T-helper 9 cell (primary cell): ENCODE results near the gene UBQLNL.

Experiments
- DNase-seq: peaks from one replicate; pipeline ENCODE4 v3.0.0-alpha.2; 2020

UBQLNL gene

DNA sequence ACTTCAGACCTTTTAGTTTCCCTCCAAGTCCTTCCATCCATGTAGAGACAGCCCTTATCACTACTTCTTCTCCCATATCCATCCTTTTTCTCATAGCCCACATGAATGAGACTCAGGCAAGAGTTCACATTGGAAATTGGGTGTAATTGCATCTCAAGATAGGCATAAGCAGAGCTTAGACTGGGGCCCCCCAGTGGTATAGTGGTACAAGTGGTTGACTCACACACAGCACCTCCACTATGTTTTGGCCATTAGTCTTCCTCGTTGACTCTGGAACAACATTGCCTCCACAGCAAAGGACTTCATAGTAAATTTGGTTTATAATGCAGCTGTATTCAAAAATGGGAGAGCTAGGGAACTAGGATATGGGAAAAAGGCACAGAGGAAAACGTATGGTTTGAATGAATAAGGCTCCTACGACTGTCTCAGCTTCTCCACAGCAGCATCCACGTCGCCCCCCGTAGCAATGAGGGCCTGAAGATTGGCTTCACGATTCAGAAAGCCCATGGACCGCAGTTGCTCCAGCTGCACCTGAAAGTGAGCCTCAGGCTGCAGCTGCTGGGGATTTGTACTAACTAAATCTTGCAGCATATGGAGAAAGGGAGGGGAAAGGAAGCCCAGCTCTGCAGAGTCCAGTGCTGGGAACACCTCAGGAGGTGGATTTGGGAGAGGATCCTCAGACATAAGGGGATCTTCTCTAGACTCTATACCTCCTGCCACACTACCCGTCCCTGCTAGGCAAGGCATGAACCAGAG is 9.1 kb downstream of the UBQLNL start:
- no peak for DNase-seq

GRCh38 chr11:5505363-5506048 is 11.0 kb downstream of the UBQLNL start:
- no peak for DNase-seq

- DNase-seq, result no peak
Measured at GRCh38 chr11:5504403-5504921, 12.0 kb downstream of the UBQLNL start.

- no peak for DNase-seq
Measured at GRCh38 chr11:5500393-5500801, 16.1 kb downstream of the UBQLNL start.

- DNase-seq, result no peak
Measured at GRCh38 chr11:5499671-5500070, 16.8 kb downstream of the UBQLNL start.

GRCh38 chr11:5489576-5490357 is 26.7 kb downstream of the UBQLNL start:
- no peak for DNase-seq

GRCh38 chr11:5488798-5489399 is 27.6 kb downstream of the UBQLNL start:
- DNase-seq, result no peak

- no peak for DNase-seq
Measured at GRCh38 chr11:5488385-5488784, 28.1 kb downstream of the UBQLNL start, which contains the start of gene OR52D1. OR52D1 (plus strand) TSS chr11:5488685; CDS start chr11:5488707, 22 bp downstream.

GRCh38 chr11:5486421-5486820 is 30.1 kb downstream of the UBQLNL start:
- DNase-seq, result no peak

DNA sequence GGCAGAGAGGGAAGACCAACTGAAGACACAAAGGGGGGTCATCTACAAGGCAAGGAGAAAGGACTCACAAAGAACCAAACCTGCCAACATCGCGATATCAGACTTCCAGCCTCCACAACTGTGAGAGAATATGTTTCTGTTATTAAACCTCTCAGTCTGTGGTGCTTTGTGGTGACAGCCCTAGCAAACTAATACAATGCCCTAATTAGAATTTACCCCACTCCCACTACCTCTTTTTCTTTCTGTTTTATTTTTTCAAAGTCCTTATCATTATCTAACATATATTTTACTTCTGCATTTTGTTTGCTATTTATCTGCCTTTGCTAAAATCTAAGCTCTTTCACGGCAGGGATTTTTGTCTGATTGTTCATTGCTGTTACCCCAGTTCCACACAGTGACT is 30.5 kb downstream of the UBQLNL start:
- DNase-seq, result no peak

- DNase-seq, result peak; percentile 11
Measured at GRCh38 chr11:5476186-5476819, 40.2 kb downstream of the UBQLNL start.

- DNase-seq, result no peak
Measured at GRCh38 chr11:5473921-5474320, 42.6 kb downstream of the UBQLNL start.

DNA sequence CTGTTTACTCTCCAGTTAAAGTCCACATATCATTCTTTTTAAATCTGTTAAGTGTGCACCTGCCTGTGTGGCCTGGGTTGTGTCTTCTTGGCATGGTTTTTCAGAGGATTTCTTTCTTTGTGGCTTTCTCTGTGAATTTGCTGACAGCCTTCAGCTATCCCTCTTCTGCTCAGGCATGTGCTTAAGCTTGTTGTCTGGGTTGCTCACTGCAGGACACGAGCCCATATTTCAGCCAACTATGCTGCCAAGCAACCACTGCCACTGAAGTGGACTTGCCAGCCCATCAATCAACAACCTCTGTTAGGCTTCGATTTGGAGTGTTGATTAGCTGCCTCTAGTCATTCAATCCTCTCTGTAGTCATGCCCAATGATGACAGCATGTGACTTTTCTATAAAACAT is 49.0 kb downstream of the UBQLNL start:
- DNase-seq, result no peak
